PC-9 (cell line): ENCODE results near the gene SNAPC4. TPM values are rescaled to one million over a fixed set of nuclear protein-coding genes. Genes with fewer than 3 reads are reported as not detected.

Experiments used
- BruUV-seq: library from RNA; stranded (reverse); fragments of 400-500 nt; replicated peaks from 2 replicates; lab custom pipeline; 2021; lab: Mats Ljungman, UMichigan
- CTCF ChIA-PET: fragments of 300-600 bp; sonication (Branson Sonifier 250); formaldehyde crosslinking; loops from one replicate; lab custom pipeline; 2022; ENCODE audit warnings: antibody characterized with exemption; lab: Charles Lee
- POLR2A ChIA-PET: fragments of 300-600 bp; sonication (Branson Sonifier 250); formaldehyde crosslinking; loops from one replicate; lab custom pipeline; 2022; ENCODE audit warnings: antibody characterized with exemption; ENCODE audit not compliant: unreplicated experiment; lab: Charles Lee
- DNase-seq, 2 experiments: peaks; one replicate each; pipeline versions ENCODE4 v3.0.0 to v3.0.0-alpha.2; 2015 to 2022; ENCODE audit warnings: mixed read lengths in 1 of 2
- H2AFZ ChIP-seq: fragments of 200-600 bp; sonication (generic); 2 replicates; pipeline ENCODE4 v1.8.1; 2017; ENCODE audit warnings: antibody characterized with exemption
- H3F3A ChIP-seq: fragments of 200-600 bp; sonication (generic); 2 replicates; pipeline ENCODE4 v1.8.1; 2017; ENCODE audit warnings: antibody characterized with exemption, mild to moderate bottlenecking, low read depth; ENCODE audit not compliant: insufficient read depth
- H3K27ac ChIP-seq: fragments of 200-600 bp; sonication (generic); 2 replicates; pipeline ENCODE4 v1.6.1; 2016; ENCODE audit warnings: mixed run types
- H3K27me3 ChIP-seq: fragments of 200-600 bp; sonication (generic); 2 replicates; pipeline ENCODE4 v1.6.1; 2016; ENCODE audit warnings: low read depth, mixed run types; ENCODE audit not compliant: insufficient read depth
- H3K36me3 ChIP-seq: fragments of 200-600 bp; sonication (generic); 2 replicates; pipeline ENCODE4 v1.6.1; 2016; ENCODE audit warnings: low read depth, mixed run types
- H3K4me1 ChIP-seq: fragments of 200-600 bp; sonication (generic); replicated peaks from 2 replicates; pipeline ENCODE4 v1.6.1; 2016; ENCODE audit warnings: mixed run types; ENCODE audit not compliant: insufficient read depth
- H3K4me2 ChIP-seq: fragments of 200-600 bp; sonication (generic); 2 replicates; pipeline ENCODE4 v1.6.1; 2017; ENCODE audit warnings: mixed run types
- H3K4me3 ChIP-seq: fragments of 200-600 bp; sonication (generic); 2 replicates; pipeline ENCODE4 v1.6.1; 2016; ENCODE audit warnings: mixed run types
- H3K79me2 ChIP-seq: fragments of 200-600 bp; sonication (generic); 2 replicates; pipeline ENCODE4 v1.6.1; 2017; ENCODE audit warnings: low read depth, mixed run types
- H3K9me2 ChIP-seq: fragments of 200-600 bp; sonication (generic); 2 replicates; pipeline ENCODE4 v1.8.1; 2017; ENCODE audit warnings: mild to moderate bottlenecking; ENCODE audit not compliant: insufficient read depth
- H3K9me3 ChIP-seq: fragments of 200-600 bp; sonication (generic); 2 replicates; pipeline ENCODE4 v1.8.1; 2016; ENCODE audit warnings: low read depth; ENCODE audit not compliant: insufficient read depth
- H4K20me1 ChIP-seq: fragments of 200-600 bp; sonication (generic); 2 replicates; pipeline ENCODE4 v1.8.1; 2017; ENCODE audit not compliant: insufficient read depth
- EZH2 ChIP-seq: fragments of 200-600 bp; sonication (generic); IDR thresholded peaks from 2 replicates; pipeline ENCODE4 v1.8.0; 2017; ENCODE audit warnings: antibody characterized with exemption, low read depth
- intact Hi-C: fragments of 100-400 bp; cut with micrococcal nuclease; formaldehyde crosslinking; loops from one replicate; pipeline ENCODE4 v1.10.0; 2022; ENCODE audit not compliant: unreplicated experiment
- total RNA-seq: library from RNA; stranded (reverse); gene quantifications from 2 replicates; pipeline ENCODE4 v1.2.3, GENCODE V29; 2021
- TF ChIP-seq, protein P1 (sequence below): fragments of 200-600 bp; sonication (generic); conservative IDR thresholded peaks from 2 replicates; pipeline ENCODE4 v1.6.1; 2017; ENCODE audit warnings: mixed run types, antibody characterized with exemption, mild to moderate bottlenecking, moderate library complexity

The SNAPC4 gene
- total RNA-seq, 1 experiment from 2014 or later: 14.4 TPM

DNA sequence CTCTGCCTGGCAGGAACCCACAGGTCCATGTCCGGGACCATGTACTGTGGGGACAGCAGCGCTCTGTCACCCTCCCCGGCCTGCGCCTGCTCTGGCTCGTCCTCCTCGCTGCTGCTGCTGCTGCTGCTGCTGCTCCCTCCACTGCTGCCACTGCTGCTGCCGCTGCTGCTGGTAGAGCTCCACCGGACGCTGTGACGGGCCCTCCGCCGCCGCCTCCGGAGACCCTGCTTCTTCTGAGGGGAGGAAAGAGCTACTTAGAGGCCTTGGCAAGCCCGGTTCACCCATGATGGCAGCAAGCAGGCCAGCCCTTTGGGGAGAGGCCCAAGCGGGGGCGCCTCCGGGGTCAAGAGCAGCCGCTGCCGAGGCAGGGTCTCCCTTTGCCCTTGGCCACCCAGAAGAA, 16.5 kb downstream of the SNAPC4 start:
- no peak overlapping the region for H2AFZ ChIP-seq
- no TSS peak for BruUV-seq
- POLR2A ChIA-PET: no interaction called here
- no peak for TF ChIP-seq EZH2
- H3K9me2 ChIP-seq: no peaks in the 10 kb centered on the region
- no peaks in the 10 kb centered on the region for H3K9me3 ChIP-seq
- H3K4me3 ChIP-seq: no peak overlapping the region
- no peaks in the 10 kb centered on the region; the same call in 1 of the 2 replicates for H4K20me1 ChIP-seq
- H3K36me3 ChIP-seq: no peaks in the 10 kb centered on the region; the same call in 1 of the 2 replicates
- no peaks in the 10 kb centered on the region for H3K79me2 ChIP-seq
- H3F3A ChIP-seq: no peaks in the 10 kb centered on the region
- no peaks in the 10 kb centered on the region for H3K27me3 ChIP-seq
- DNase-seq: no peak
- H3K4me2 ChIP-seq: no peak overlapping the region
- H3K4me1 ChIP-seq: no peaks in the 10 kb centered on the region
- intact Hi-C loops: no loop called here
- CTCF ChIA-PET: no interaction called here
- H3K27ac ChIP-seq: no peak overlapping the region

DNA sequence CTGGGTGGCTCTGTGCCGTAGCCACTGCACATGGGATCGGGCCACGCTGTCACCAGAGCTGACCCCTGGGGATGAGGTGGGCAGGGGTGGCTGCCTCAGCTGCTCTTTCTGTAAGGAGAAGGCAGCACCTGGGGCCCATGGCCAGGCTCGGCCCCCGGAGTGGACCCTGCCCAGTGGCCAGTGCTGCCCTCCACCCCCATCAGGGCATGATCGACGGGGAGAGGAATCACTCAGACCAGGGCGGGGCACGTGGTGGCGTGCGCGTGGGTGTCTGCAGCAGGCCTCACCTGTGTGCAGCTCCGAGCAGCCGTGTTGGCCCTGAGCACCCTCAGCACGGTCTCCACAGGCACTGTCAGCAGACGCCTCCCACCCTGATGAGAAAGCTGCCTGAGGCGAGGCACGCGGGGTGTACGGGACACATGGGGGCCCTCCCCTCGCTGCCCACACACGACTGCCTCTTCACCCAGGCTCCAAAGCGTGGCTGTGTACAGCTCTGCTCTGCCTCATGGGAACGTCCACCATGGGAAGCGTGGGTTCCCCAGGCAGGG, 17.9 kb downstream of the SNAPC4 start:
- ChIA-PET CTCF (no interaction called here), POLR2A (no interaction called here)
- no peaks in the 10 kb centered on the region; the same call in 1 of the 2 replicates for H4K20me1 ChIP-seq
- no peaks in the 10 kb centered on the region for H3K27me3 ChIP-seq
- intact Hi-C loops: no loop called here
- no peaks in the 10 kb centered on the region for H3K9me3 ChIP-seq
- H2AFZ ChIP-seq: no peak overlapping the region
- no peak overlapping the region for H3K4me2 ChIP-seq
- H3K36me3 ChIP-seq: no peaks in the 10 kb centered on the region; the same call in 1 of the 2 replicates
- no peak overlapping the region for H3K4me3 ChIP-seq
- H3K4me1 ChIP-seq: no peaks in the 10 kb centered on the region
- H3K9me2 ChIP-seq: no peaks in the 10 kb centered on the region
- DNase-seq: no peak
- no TSS peak for BruUV-seq
- H3K79me2 ChIP-seq: no peaks in the 10 kb centered on the region
- no peaks in the 10 kb centered on the region for H3F3A ChIP-seq
- H3K27ac ChIP-seq: no peak overlapping the region
- TF ChIP-seq, protein P1, sequence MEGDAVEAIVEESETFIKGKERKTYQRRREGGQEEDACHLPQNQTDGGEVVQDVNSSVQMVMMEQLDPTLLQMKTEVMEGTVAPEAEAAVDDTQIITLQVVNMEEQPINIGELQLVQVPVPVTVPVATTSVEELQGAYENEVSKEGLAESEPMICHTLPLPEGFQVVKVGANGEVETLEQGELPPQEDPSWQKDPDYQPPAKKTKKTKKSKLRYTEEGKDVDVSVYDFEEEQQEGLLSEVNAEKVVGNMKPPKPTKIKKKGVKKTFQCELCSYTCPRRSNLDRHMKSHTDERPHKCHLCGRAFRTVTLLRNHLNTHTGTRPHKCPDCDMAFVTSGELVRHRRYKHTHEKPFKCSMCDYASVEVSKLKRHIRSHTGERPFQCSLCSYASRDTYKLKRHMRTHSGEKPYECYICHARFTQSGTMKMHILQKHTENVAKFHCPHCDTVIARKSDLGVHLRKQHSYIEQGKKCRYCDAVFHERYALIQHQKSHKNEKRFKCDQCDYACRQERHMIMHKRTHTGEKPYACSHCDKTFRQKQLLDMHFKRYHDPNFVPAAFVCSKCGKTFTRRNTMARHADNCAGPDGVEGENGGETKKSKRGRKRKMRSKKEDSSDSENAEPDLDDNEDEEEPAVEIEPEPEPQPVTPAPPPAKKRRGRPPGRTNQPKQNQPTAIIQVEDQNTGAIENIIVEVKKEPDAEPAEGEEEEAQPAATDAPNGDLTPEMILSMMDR: no peak
- TF ChIP-seq EZH2: no peak

DNA sequence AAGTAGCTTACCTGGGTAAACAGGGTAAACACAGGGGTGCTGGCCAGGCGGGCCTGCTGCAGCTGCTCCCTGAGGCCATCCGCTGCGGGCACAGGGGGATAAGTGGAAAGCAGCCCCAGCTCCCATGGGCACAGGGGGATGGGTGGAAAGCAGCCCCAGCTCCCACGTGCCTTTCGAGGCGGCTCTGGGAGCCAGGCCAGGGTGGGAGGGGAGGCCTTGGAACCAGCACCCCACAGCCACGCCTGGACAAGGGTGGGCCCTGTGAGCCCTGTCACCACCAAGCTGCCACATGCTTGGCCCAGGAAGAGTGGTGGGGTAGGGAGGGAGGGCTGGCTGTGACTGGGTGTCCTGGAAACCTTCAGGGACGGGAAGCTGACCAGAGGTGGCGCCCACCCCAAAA, 18.7 kb downstream of the SNAPC4 start:
- Histone ChIP-seq H3K79me2 (no peaks in the 10 kb centered on the region), H3K4me3 (no peak overlapping the region), H2AFZ (no peak overlapping the region), H3F3A (no peaks in the 10 kb centered on the region), H3K4me1 (no peaks in the 10 kb centered on the region), H3K27ac (no peak overlapping the region), H3K9me2 (no peaks in the 10 kb centered on the region), H3K4me2 (no peak overlapping the region), H3K9me3 (no peaks in the 10 kb centered on the region), H4K20me1 (no peaks in the 10 kb centered on the region; the same call in 1 of the 2 replicates), H3K36me3 (no peaks in the 10 kb centered on the region; the same call in 1 of the 2 replicates), H3K27me3 (no peaks in the 10 kb centered on the region)
- intact Hi-C loops: no loop called here
- TF ChIP-seq, protein P1: no peak
- no peak for TF ChIP-seq EZH2
- ChIA-PET POLR2A (interaction anchor here (0.6 kb wide), 1 partner anchor 16 kb away, joined by 3 read pairs; no protein-coding TSS in a partner anchor), CTCF (no interaction called here)
- no peak for DNase-seq
- no TSS peak for BruUV-seq
